GM12878 (cell line): Measurements from ENCODE around the gene TTC9B. TPM values are rescaled to one million over a fixed set of nuclear protein-coding genes. Genes with fewer than 3 reads are reported as not detected.
A peak's percentile ranks its signal among the peaks of the same experiment; 100 is the strongest.

Experiments used
- ASH2L ChIP-seq: fragments of 300-600, 200-600 bp; sonication (generic); IDR thresholded peaks from 2 replicates; pipeline ENCODE4 v1.6.1; 2017; ENCODE audit warnings: low read depth, mild to moderate bottlenecking, borderline replicate concordance
- BACH1 ChIP-seq: fragments of 450-650 bp; IDR thresholded peaks from 2 replicates; pipeline ENCODE4 v1.6.1; 2017; ENCODE audit warnings: mild to moderate bottlenecking, borderline replicate concordance
- BMI1 ChIP-seq: fragments of 450-650 bp; IDR thresholded peaks from 2 replicates; pipeline ENCODE4 v1.6.1; 2016; ENCODE audit warnings: mild to moderate bottlenecking, moderate library complexity, borderline replicate concordance
- CTCF ChIP-seq, 3 experiments: IDR thresholded peaks in 2 of 3; conservative IDR thresholded peaks in 1 of 3; 2 replicates each; pipeline ENCODE4 v1.5.1; 2011; ENCODE audit warnings: low read depth in 3 of 3, low read length in 3 of 3, mild to moderate bottlenecking in 3 of 3, control low read depth in 2 of 3, moderate library complexity in 2 of 3, inconsistent platforms in 1 of 3, mixed read lengths in 1 of 3; ENCODE audit not compliant: control insufficient read depth in 2 of 3, insufficient read depth in 1 of 3; ENCODE audit errors: extremely low read depth in 1 of 3
- EP300 ChIP-seq, 2 experiments: fragments of 150-350 bp in 1 of 2; IDR thresholded peaks; 2 replicates each; pipeline ENCODE4 v1.6.1; 2011 to 2012; ENCODE audit warnings: low read depth in 2 of 2, low read length in 2 of 2, borderline replicate concordance in 1 of 2, improper control_type of control experiment in 1 of 2, inconsistent platforms in 1 of 2; ENCODE audit not compliant: control insufficient read depth in 1 of 2
- GABPA ChIP-seq: IDR thresholded peaks from 2 replicates; pipeline ENCODE4 v1.6.1; 2014; ENCODE audit warnings: antibody characterized with exemption, low read depth, mild to moderate bottlenecking, inconsistent platforms
- HDAC2 ChIP-seq: fragments of 200-600 bp; sonication (generic); IDR thresholded peaks from 2 replicates; pipeline ENCODE4 v1.6.1; 2017
- IKZF2 ChIP-seq, 2 experiments: fragments of 450-650 bp; IDR thresholded peaks; 2 replicates each; pipeline ENCODE4 v1.6.1; 2017; ENCODE audit warnings: mild to moderate bottlenecking in 2 of 2, moderate library complexity in 2 of 2
- NFIC ChIP-seq: IDR thresholded peaks from 2 replicates; pipeline ENCODE4 v1.6.1; 2012; ENCODE audit warnings: low read depth, mild to moderate bottlenecking, inconsistent platforms, low read length, moderate library complexity
- NFXL1 ChIP-seq: fragments of 450-650 bp; IDR thresholded peaks from 2 replicates; pipeline ENCODE4 v1.6.1; 2017; ENCODE audit warnings: antibody characterized with exemption, mild to moderate bottlenecking, borderline replicate concordance
- NFYA ChIP-seq: IDR thresholded peaks from 2 replicates; pipeline ENCODE4 v1.6.1; 2011; ENCODE audit warnings: low read depth, mild to moderate bottlenecking, low read length, improper control_type of control experiment, borderline replicate concordance
- NFYB ChIP-seq: IDR thresholded peaks from 2 replicates; pipeline ENCODE4 v1.6.1; 2011; ENCODE audit warnings: low read depth, mild to moderate bottlenecking, low read length, improper control_type of control experiment, moderate library complexity; ENCODE audit not compliant: insufficient read depth
- RAD21 ChIP-seq: IDR thresholded peaks from 2 replicates; pipeline ENCODE4 v1.6.1; 2011; ENCODE audit warnings: mild to moderate bottlenecking, low read depth, low read length, moderate library complexity; ENCODE audit not compliant: insufficient read depth
- RB1 ChIP-seq: fragments of 450-650 bp; formaldehyde crosslinking; IDR thresholded peaks from 2 replicates; pipeline ENCODE4 v1.6.1; 2017; ENCODE audit warnings: mild to moderate bottlenecking, borderline replicate concordance
- RUNX3 ChIP-seq: IDR thresholded peaks from 2 replicates; pipeline ENCODE4 v1.6.1; 2012; ENCODE audit warnings: low read length, inconsistent platforms
- SMAD5 ChIP-seq: IDR thresholded peaks from 2 replicates; pipeline ENCODE4 v1.6.1; 2016; ENCODE audit warnings: antibody characterized with exemption, low read depth
- SREBF2 ChIP-seq: IDR thresholded peaks from 2 replicates; pipeline ENCODE4 v1.6.1; 2012; ENCODE audit warnings: mild to moderate bottlenecking, low read length
- STAT1 ChIP-seq: fragments of 450-650 bp; conservative IDR thresholded peaks from 2 replicates; pipeline ENCODE4 v1.6.1; 2014; ENCODE audit warnings: antibody characterized with exemption, mild to moderate bottlenecking
- STAT3 ChIP-seq: IDR thresholded peaks from 2 replicates; pipeline ENCODE4 v1.6.1; 2011; ENCODE audit warnings: low read depth, low read length, improper control_type of control experiment
- TCF7 ChIP-seq: IDR thresholded peaks from 2 replicates; pipeline ENCODE4 v1.6.1; 2014; ENCODE audit warnings: antibody characterized with exemption, borderline replicate concordance
- WRNIP1 ChIP-seq: IDR thresholded peaks from 2 replicates; pipeline ENCODE4 v1.6.1; 2011; ENCODE audit warnings: low read depth, low read length, improper control_type of control experiment, borderline replicate concordance
- YY1 ChIP-seq: IDR thresholded peaks from 2 replicates; pipeline ENCODE4 v1.6.1; 2011; ENCODE audit warnings: low read depth, mild to moderate bottlenecking, low read length
- ZBED1 ChIP-seq: IDR thresholded peaks from 2 replicates; pipeline ENCODE4 v1.6.1; 2016; ENCODE audit warnings: borderline replicate concordance
- ZNF217 ChIP-seq: fragments of 450-650 bp; IDR thresholded peaks from 2 replicates; pipeline ENCODE4 v1.6.1; 2017; ENCODE audit warnings: antibody characterized with exemption, mild to moderate bottlenecking
- ZNF274 ChIP-seq: IDR thresholded peaks from one replicate; pipeline ENCODE4 v1.8.0; 2011; ENCODE audit not compliant: insufficient read length, insufficient read depth
- ZNF592 ChIP-seq: fragments of 450-650 bp; IDR thresholded peaks from 2 replicates; pipeline ENCODE4 v1.6.1; 2017; ENCODE audit warnings: mild to moderate bottlenecking, moderate library complexity
- ZZZ3 ChIP-seq: IDR thresholded peaks from 2 replicates; pipeline ENCODE4 v1.6.1; 2011; ENCODE audit warnings: low read depth; ENCODE audit not compliant: control insufficient read depth, insufficient read length
- polyA plus RNA-seq, 11 experiments: library from polyadenylated mRNA; depleted of rRNA in 4 of 11; unstranded in 6 of 11; stranded (reverse) in 5 of 11; fragments of >200 nt; fragmentation: Nextera tagmentation in 4 of 11; fragmentation: Illumina TruSeq in 1 of 11; extraction: Ambion mirVana in 4 of 11; extraction: Trizol in 1 of 11; gene quantifications; 1 replicate in 1 of 11; 2 replicates in 10 of 11; pipeline versions ENCODE4 v1.2.1 to v1.2.3, GENCODE V29; 2011 to 2016; ENCODE audit warnings: inconsistent platforms in 2 of 11, missing spikeins in 2 of 11, low read depth in 1 of 11
- total RNA-seq, 4 experiments: library from RNA; depleted of rRNA in 3 of 4; stranded (reverse); fragments of >200 nt in 3 of 4; fragmentation: Illumina TruSeq in 1 of 4; extraction: Trizol in 1 of 4; gene quantifications; 2 replicates each; pipeline versions ENCODE4 v1.2.1 to v1.2.3, GENCODE V29; 2013 to 2021

The TTC9B gene
- total and polyA plus RNA-seq, 10 of the 15 experiments (the other 5 are each of a cell fraction or from before 2014, with no cell fraction given): 0.04 to 0.14 (median 0.10) TPM; not detected in 7

- TF ChIP-seq EP300 (IDR thresholded peaks at IDR 0.05; ENCODE audit: borderline replicate concordance in 1 of 2, control insufficient read depth in 1 of 2, low read depth in 2 of 2, low read length in 2 of 2): no peak
- peak; percentile 88 for TF ChIP-seq RAD21
- no peak for TF ChIP-seq ZZZ3
- 0 out of 2 replicates have a peak, but pooled peaks have one; percentile 59 for TF ChIP-seq YY1
- no peak for TF ChIP-seq NFIC
- TF ChIP-seq BACH1: no peak
- TF ChIP-seq CTCF (IDR thresholded peaks at IDR 0.05 in 2 of 3, conservative IDR thresholded peaks at IDR 0.05 in 1 of 3; ENCODE audit: control insufficient read depth in 2 of 3, extremely low read depth in 1 of 3, insufficient read depth in 1 of 3, low read depth in 3 of 3, low read length in 3 of 3): peak; percentile 65 to 80 (median 76); a peak in 5 of 6 replicates
- no peak for TF ChIP-seq RB1
- TF ChIP-seq BMI1: no peak; the same call in 1 of the 2 replicates
- no peak for TF ChIP-seq ZNF274
- no peak for TF ChIP-seq STAT1
- TF ChIP-seq HDAC2: no peak
- no peak for TF ChIP-seq ZBED1
- TF ChIP-seq ASH2L: no peak
- TF ChIP-seq TCF7: no peak
- TF ChIP-seq ZNF592: no peak
- no peak for TF ChIP-seq ZNF217
- no peak for TF ChIP-seq SMAD5
- no peak for TF ChIP-seq GABPA
- no peak for TF ChIP-seq IKZF2 (IDR thresholded peaks at IDR 0.05)
- TF ChIP-seq NFYA: peak; percentile 94
- TF ChIP-seq NFYB: peak; percentile 100
- no peak for TF ChIP-seq WRNIP1
- TF ChIP-seq STAT3: no peak
- no peak for TF ChIP-seq NFXL1
- 0 out of 2 replicates have a peak, but pooled peaks have one; percentile 8 for TF ChIP-seq RUNX3
- no peak for TF ChIP-seq SREBF2
These were observed 3.9 kb upstream of the TTC9B start (continued) for GRCh38 chr19:40221858-40222619.
